Hematopoietic multipotent progenitor cell (in vitro differentiated cells): Measurements from ENCODE around the gene CREB3. TPM values are rescaled to one million over a fixed set of nuclear protein-coding genes. Genes with fewer than 3 reads are reported as not detected.
A peak's percentile ranks its signal among the peaks of the same experiment; 100 is the strongest.

ENCODE experiments used
- DNase-seq, 3 donors: peaks; one replicate each; pipeline ENCODE4 v3.0.0-alpha.2; 2011 to 2015; ENCODE audit warnings: low read depth in 2 of 3, low spot score in 2 of 3
- total RNA-seq: library from RNA; depleted of rRNA; stranded (reverse); fragments of >200 nt; gene quantifications from one replicate; pipeline ENCODE4 v1.2.3, GENCODE V29; 2012

CREB3 gene
- total RNA-seq, 1 donor = 25.0 TPM

GRCh38 chr9:35748242-35748857, 15.9 kb downstream of the CREB3 start:
- DNase-seq = peak in 1 of 3 donors; percentile 33

GRCh38 chr9:35748858-35749514, 16.5 kb downstream of the CREB3 start, which contains the start of the genes GBA2 and RGP1:
Gene GBA2, minus strand, starts transcription at chr9:35749228. Its CDS starts 524 bp downstream, at chr9:35748704.
Gene RGP1, plus strand, starts transcription at chr9:35749287. Its CDS starts 469 bp downstream, at chr9:35749756.
- peak in 1 of 3 donors; percentile 66 for DNase-seq

- DNase-seq = peak in 1 of 3 donors; percentile 55
Observed at GRCh38 chr9:35749515-35750255, 17.2 kb downstream of the CREB3 start.

- no peak for DNase-seq
Observed at GRCh38 chr9:35750256-35750531, 17.7 kb downstream of the CREB3 start.

- DNase-seq = no peak
Observed at GRCh38 chr9:35753466-35753865, 21.0 kb downstream of the CREB3 start.

- no peak for DNase-seq
Observed at GRCh38 chr9:35754264-35754663, 21.8 kb downstream of the CREB3 start, which contains the start of gene MSMP. Gene MSMP, minus strand, starts transcription at chr9:35754276. Its CDS starts 147 bp downstream, at chr9:35754129.

GRCh38 chr9:35755071-35755470, 22.6 kb downstream of the CREB3 start:
- DNase-seq = no peak

- peak; percentile 48 to 85 (median 82) for DNase-seq
Observed at GRCh38 chr9:35756275-35757225, 24.1 kb downstream of the CREB3 start.

- no peak for DNase-seq
Observed at GRCh38 chr9:35757226-35757891, 24.9 kb downstream of the CREB3 start.

- no peak for DNase-seq
Observed at GRCh38 chr9:35757892-35758275, 25.4 kb downstream of the CREB3 start.

GRCh38 chr9:35758475-35759050, 26.1 kb downstream of the CREB3 start:
- DNase-seq = no peak

- DNase-seq = no peak
Observed at GRCh38 chr9:35759795-35760194, 27.3 kb downstream of the CREB3 start.

GRCh38 chr9:35760651-35761050, 28.2 kb downstream of the CREB3 start:
- DNase-seq = no peak

GRCh38 chr9:35763181-35763580, 30.7 kb downstream of the CREB3 start:
- no peak for DNase-seq

GRCh38 chr9:35763803-35764202, 31.3 kb downstream of the CREB3 start:
- no peak for DNase-seq

- no peak for DNase-seq
Observed at GRCh38 chr9:35766997-35767396, 34.5 kb downstream of the CREB3 start.

- DNase-seq = no peak
Observed at GRCh38 chr9:35767458-35767857, 35.0 kb downstream of the CREB3 start.

- no peak for DNase-seq
Observed at GRCh38 chr9:35769763-35770162, 37.3 kb downstream of the CREB3 start.

- DNase-seq = no peak
Observed at GRCh38 chr9:35771075-35771433, 38.6 kb downstream of the CREB3 start.

- peak in 1 of 3 donors; percentile 50 for DNase-seq
Observed at GRCh38 chr9:35771534-35771933, 39.1 kb downstream of the CREB3 start.
